ENCODE results near the gene HINT3. TPM values are rescaled to one million over a fixed set of nuclear protein-coding genes. Genes with fewer than 3 reads are reported as not detected.

The HINT3 gene
- total and polyA plus RNA-seq, 2 donors (not counting 3 experiments of a cell fraction or from before 2014, with no cell fraction given): 1.8 to 8.4 TPM

GRCh38 chr6:126017668-126018067 lies 61.1 kb downstream of the HINT3 start:
- DNase-seq (ENCODE audit: low read depth, low spot score) (no peak), FAIRE-seq (no peak)
- Histone ChIP-seq H3K9me3 (replicated peaks; ENCODE audit: control insufficient read depth, insufficient read depth, low read length) (no peaks in the 10 kb centered on the region), H3K27ac (ENCODE audit: insufficient read depth, low read depth, low read length) (no peak overlapping the region), H3K36me3 (ENCODE audit: control insufficient read depth in 2 of 2, extremely low read depth in 1 of 2, insufficient read depth in 2 of 2, low read length in 2 of 2) (peaks cover 2 to 4% of the 10 kb centered on the region in 2 experiments), H4K20me1 (replicated peaks; ENCODE audit: control insufficient read depth, extremely low read depth, insufficient read depth, low read length) (no peaks in the 10 kb centered on the region), H3K27me3 (ENCODE audit: control insufficient read depth in 2 of 2, insufficient read depth in 2 of 2, low read length in 2 of 2) (no peaks in the 10 kb centered on the region), H3K9me1 (replicated peaks; ENCODE audit: control insufficient read depth, extremely low read depth, insufficient read depth, low read length) (no peaks in the 10 kb centered on the region), H2AFZ (ENCODE audit: low read depth, low read length) (no peak overlapping the region), H3K9ac (replicated peaks; ENCODE audit: extremely low read depth, insufficient read depth, low read length) (no peak overlapping the region), H3K4me2 (ENCODE audit: insufficient read depth, low read length) (no peak overlapping the region), H3K4me3 (replicated peaks in 1 of 3; ENCODE audit: insufficient read depth in 1 of 3, low read depth in 1 of 3, low read length in 3 of 3) (no peak overlapping the region), H3K4me1 (ENCODE audit: control insufficient read depth, extremely low read depth, insufficient read depth, low read length) (no peaks in the 10 kb centered on the region), H3K79me2 (ENCODE audit: control insufficient read depth, insufficient read depth, low read length) (no peaks in the 10 kb centered on the region)
- ChIA-PET POLR2A (no interaction called here), CTCF (interaction anchor here (0.6 to 1.4 kb wide), 4 partner anchors 16 to 1173 kb away, joined by 3 read pairs; no protein-coding TSS in a partner anchor)
- intact Hi-C loops (cut with micrococcal nuclease): no loop called here
- dilution Hi-C loops (cut with MboI; ENCODE audit: extremely low pct_ligation_motif_present, low sequenced_read_pairs): no loop called here
- TF ChIP-seq EZH2 (IDR thresholded peaks at IDR 0.05; ENCODE audit: borderline replicate concordance, low read depth, low read length, severe bottlenecking): no peak
- no peak for TF ChIP-seq CTCF (IDR thresholded peaks at IDR 0.05; ENCODE audit: extremely low read depth in 1 of 2, insufficient read depth in 1 of 2, low read depth in 1 of 2, low read length in 2 of 2)
- no peak for TF ChIP-seq POLR2AphosphoS5 (IDR thresholded peaks at IDR 0.05; ENCODE audit: insufficient read depth, low read depth, low read length)
- TF ChIP-seq FOS (IDR thresholded peaks at IDR 0.05; ENCODE audit: borderline replicate concordance, insufficient read depth, low read length): no peak
- TF ChIP-seq GATA2 (IDR thresholded peaks at IDR 0.05; ENCODE audit: insufficient read depth, insufficient read length, low read depth, low read length): no peak
- TF ChIP-seq JUN (IDR thresholded peaks at IDR 0.05; ENCODE audit: borderline replicate concordance, insufficient read depth, insufficient read length, low read depth): no peak
- no peak for TF ChIP-seq POLR2A (IDR thresholded peaks at IDR 0.05; ENCODE audit: low read depth, low read length)
- no peak for TF ChIP-seq MAX (IDR thresholded peaks at IDR 0.05; ENCODE audit: insufficient read depth, insufficient read length)
- TF ChIP-seq MYC (IDR thresholded peaks at IDR 0.05; ENCODE audit: low read depth, low read length): no peak
- no TSS peak for BruUV-seq (replicated peaks)

Data from endothelial cell of umbilical vein (primary cell).